Calu3 (cell line): Measurements from ENCODE around the gene PRRT1. TPM values are rescaled to one million over a fixed set of nuclear protein-coding genes. Genes with fewer than 3 reads are reported as not detected.

ENCODE experiments used
- BruUV-seq: library from RNA; stranded (reverse); fragments of 400-500 nt; replicated peaks from 2 replicates; lab custom pipeline; 2021; lab: Mats Ljungman, UMichigan
- CTCF ChIA-PET: fragments of 300-600 bp; sonication (Branson Sonifier 250); formaldehyde crosslinking; loops from one replicate; lab custom pipeline; 2022; ENCODE audit warnings: antibody characterized with exemption; lab: Charles Lee
- DNase-seq: peaks from one replicate; pipeline ENCODE4 v3.0.0; 2022
- H3K27ac Mint-ChIP-seq: one replicate; pipeline ENCODE4 v1.8.0; 2022; ENCODE audit warnings: mixed read lengths; ENCODE audit not compliant: unreplicated experiment
- H3K27me3 Mint-ChIP-seq: one replicate; pipeline ENCODE4 v1.8.0; 2022; ENCODE audit warnings: mixed read lengths; ENCODE audit not compliant: unreplicated experiment
- H3K36me3 Mint-ChIP-seq: one replicate; pipeline ENCODE4 v1.8.0; 2022; ENCODE audit warnings: mild to moderate bottlenecking, moderate library complexity, mixed read lengths; ENCODE audit not compliant: insufficient read depth, unreplicated experiment
- H3K4me1 Mint-ChIP-seq: one replicate; pipeline ENCODE4 v1.8.0; 2022; ENCODE audit warnings: mild to moderate bottlenecking, low read depth, mixed read lengths; ENCODE audit not compliant: unreplicated experiment
- H3K4me3 Mint-ChIP-seq: one replicate; pipeline ENCODE4 v1.8.0; 2022; ENCODE audit warnings: mild to moderate bottlenecking, low read depth, moderate library complexity, mixed read lengths; ENCODE audit not compliant: unreplicated experiment
- H3K9me3 Mint-ChIP-seq: one replicate; pipeline ENCODE4 v1.8.0; 2022; ENCODE audit warnings: low read depth, mixed read lengths; ENCODE audit not compliant: unreplicated experiment
- CTCF ChIP-seq: fragments of 200-600 bp; IDR thresholded peaks from one replicate; pipeline ENCODE4 v1.8.0; 2022; ENCODE audit warnings: antibody characterized with exemption; ENCODE audit not compliant: unreplicated experiment
- intact Hi-C: fragments of 100-400 bp; cut with micrococcal nuclease; formaldehyde crosslinking; loops from one replicate; pipeline ENCODE4 v1.10.0; 2022; ENCODE audit not compliant: unreplicated experiment
- total RNA-seq: library from RNA; stranded (reverse); gene quantifications from 2 replicates; pipeline ENCODE4 v1.2.3, GENCODE V29; 2022

Gene PRRT1
- total RNA-seq, 1 experiment from 2014 or later: 1.7 TPM

DNA sequence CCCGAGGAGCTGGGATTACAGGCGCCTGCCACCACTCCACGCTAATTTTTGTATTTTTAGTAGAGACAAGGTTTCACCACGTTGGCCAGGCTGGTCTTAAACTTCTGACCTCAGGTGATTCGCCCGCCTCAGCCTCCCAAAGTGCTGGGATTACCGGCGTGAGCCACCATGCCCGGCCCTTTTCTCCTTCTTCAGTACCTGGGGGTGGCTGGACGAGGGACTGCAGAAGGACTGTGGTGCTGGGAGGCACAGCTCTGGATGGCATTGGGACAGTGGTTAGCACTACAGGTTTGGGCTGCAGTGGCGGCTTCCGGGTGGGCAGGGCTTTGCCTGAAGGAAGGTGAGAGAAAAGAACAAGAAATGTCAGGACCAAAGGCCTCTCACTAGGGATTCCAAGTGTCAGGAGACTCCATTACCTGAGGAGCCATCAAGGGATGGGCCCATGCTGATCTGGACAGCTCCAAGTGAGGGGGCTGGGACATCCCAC lies 31.1 kb downstream of the PRRT1 start:
- Mint-ChIP-seq H3K9me3 (no peaks in the 10 kb centered on the region), H3K4me3 (no peak overlapping the region), H3K27me3 (no peaks in the 10 kb centered on the region), H3K27ac (no peak overlapping the region), H3K4me1 (peaks cover 13% of the 10 kb centered on the region), H3K36me3 (peaks cover 65% of the 10 kb centered on the region)
- no peak for TF ChIP-seq CTCF
- CTCF ChIA-PET: no interaction called here
- BruUV-seq: no TSS peak
- intact Hi-C loops: no loop called here
- DNase-seq: no peak

- Mint-ChIP-seq H3K4me1 (peaks cover 13% of the 10 kb centered on the region), H3K36me3 (peaks cover 62% of the 10 kb centered on the region), H3K4me3 (no peak overlapping the region), H3K27me3 (no peaks in the 10 kb centered on the region), H3K9me3 (no peaks in the 10 kb centered on the region), H3K27ac (no peak overlapping the region)
- peak; percentile 96 for TF ChIP-seq CTCF
- intact Hi-C loops: loop anchor here (1.0 to 10.0 kb wide), 3 partner anchors 35 to 116 kb away; partner anchors contain the start of genes AGPAT1 and PPT2
- no TSS peak for BruUV-seq
- CTCF ChIA-PET: interaction anchor here (0.8 to 4.4 kb wide), 7 partner anchors 9 to 203 kb away, joined by 3 to 39 read pairs (median 5); partner anchors contain the start of genes ATF6B and FKBPL
- DNase-seq: peak; percentile 96
Measured at GRCh38 chr6:32118782-32119628, 32.7 kb downstream of the PRRT1 start.

GRCh38 chr6:32117461-32117860 lies 34.3 kb downstream of the PRRT1 start:
- no peak overlapping the region for H3K4me3 Mint-ChIP-seq
- no peak for TF ChIP-seq CTCF
- BruUV-seq: no TSS peak
- peaks cover 13% of the 10 kb centered on the region for H3K4me1 Mint-ChIP-seq
- H3K9me3 Mint-ChIP-seq: no peaks in the 10 kb centered on the region
- no peaks in the 10 kb centered on the region for H3K27me3 Mint-ChIP-seq
- intact Hi-C loops: loop anchor here (10.0 kb wide), 1 partner anchor 117 kb away; no protein-coding TSS in a partner anchor
- peaks cover 55% of the 10 kb centered on the region for H3K36me3 Mint-ChIP-seq
- CTCF ChIA-PET: interaction anchor here (1.0 to 4.4 kb wide), 4 partner anchors 11 to 54 kb away, joined by 3 to 39 read pairs (median 3); partner anchors contain the start of genes ATF6B and FKBPL
- H3K27ac Mint-ChIP-seq: no peak overlapping the region
- DNase-seq: no peak

- peak; percentile 49 for TF ChIP-seq CTCF
Measured at GRCh38 chr6:32116674-32117073, 35.1 kb downstream of the PRRT1 start.

More at GRCh38 chr6:32116674-32117073, 35.1 kb downstream of the PRRT1 start:
- H3K9me3 Mint-ChIP-seq: no peaks in the 10 kb centered on the region
- H3K36me3 Mint-ChIP-seq: peaks cover 48% of the 10 kb centered on the region
- H3K4me1 Mint-ChIP-seq: peaks cover 13% of the 10 kb centered on the region
- CTCF ChIA-PET: interaction anchor here (1.0 to 4.4 kb wide), 5 partner anchors 10 to 79 kb away, joined by 3 to 39 read pairs (median 3); partner anchors contain the start of genes ATF6B and FKBPL
- DNase-seq: peak; percentile 62
- intact Hi-C loops: loop anchor here (10.0 kb wide), 1 partner anchor 118 kb away; no protein-coding TSS in a partner anchor
- no peak overlapping the region for H3K27ac Mint-ChIP-seq
- no peaks in the 10 kb centered on the region for H3K27me3 Mint-ChIP-seq
- H3K4me3 Mint-ChIP-seq: no peak overlapping the region
- BruUV-seq: no TSS peak
